ENCODE measurements around the gene FUS.
"Not testable (repeated sequence)": the region's sequence is repeated elsewhere in the genome, so short reads cannot be mapped to it uniquely, and the experiment has no call there.

Gene FUS

DNA sequence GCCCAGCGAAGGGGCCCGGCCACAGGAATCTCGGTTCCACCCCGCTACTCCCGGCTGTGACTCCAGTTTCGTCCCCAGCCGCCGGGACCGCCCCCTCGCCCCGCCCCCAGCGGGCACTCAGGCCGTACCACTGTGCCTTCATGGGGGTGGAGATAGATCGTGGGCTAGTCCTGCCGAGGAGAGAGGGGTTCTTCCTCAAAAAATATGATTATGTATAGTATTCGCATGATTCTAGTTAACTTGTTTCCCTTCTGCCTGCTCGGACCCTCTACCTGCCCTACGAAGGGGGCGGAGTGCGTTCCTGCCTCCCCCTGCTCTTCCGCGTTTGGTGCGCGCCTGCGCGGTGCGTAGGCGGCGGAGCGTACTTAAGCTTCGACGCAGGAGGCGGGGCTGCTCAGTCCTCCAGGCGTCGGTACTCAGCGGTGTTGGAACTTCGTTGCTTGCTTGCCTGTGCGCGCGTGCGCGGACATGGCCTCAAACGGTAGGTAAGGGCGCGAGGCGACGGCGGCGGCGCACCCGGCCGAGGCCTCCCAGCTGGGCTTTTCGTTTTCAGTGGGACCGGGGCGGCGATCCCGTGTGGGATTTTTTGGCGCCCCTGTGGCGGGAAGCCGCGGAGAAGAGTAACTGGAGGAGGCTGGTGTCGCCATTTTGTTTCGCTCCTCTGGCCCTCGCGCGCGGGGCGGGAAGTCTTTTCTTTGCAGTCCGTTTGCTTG, at the start of gene FUS:
Gene FUS, plus strand, starts transcription at position 393 of the 713 bp plus-strand sequence. Its CDS starts 76 bp downstream, at position 469.
- DNase-seq (ENCODE audit: low read depth in 2 of 2), result peak; percentile 87 to 91

- no peak for DNase-seq (ENCODE audit: low read depth in 2 of 2)
These were observed 49.5 kb upstream of the FUS start for GRCh38 chr16:31130336-31130891.

- DNase-seq (ENCODE audit: low read depth in 2 of 2), result no peak
These were observed 49.0 kb upstream of the FUS start for GRCh38 chr16:31130899-31131298.

GRCh38 chr16:31131416-31131815, 48.5 kb upstream of the FUS start:
- DNase-seq (ENCODE audit: low read depth in 2 of 2), result no peak

DNA sequence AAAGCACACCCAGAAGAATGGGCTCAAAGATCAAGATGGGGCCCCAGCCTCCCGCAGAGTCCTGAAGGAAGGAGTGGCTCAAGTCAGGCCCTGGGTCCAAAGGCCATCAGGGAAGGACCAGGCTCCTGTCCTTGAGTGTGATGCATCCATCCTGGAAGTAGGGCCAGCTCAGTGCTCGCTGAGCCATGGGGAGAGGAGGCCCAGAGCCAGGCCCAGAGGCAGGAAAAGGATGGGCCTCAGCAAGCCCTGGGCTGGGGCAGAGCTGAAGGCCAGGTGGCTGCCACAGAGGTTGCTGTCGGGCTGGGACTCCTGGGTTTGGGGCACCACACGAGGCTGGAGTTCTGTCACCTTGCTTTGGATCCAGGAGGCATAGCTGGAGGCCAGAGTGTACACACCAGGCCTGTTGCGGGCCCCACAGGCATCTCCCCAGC, 48.1 kb upstream of the FUS start:
- DNase-seq (ENCODE audit: low read depth in 2 of 2), result no peak

GRCh38 chr16:31132303-31132979, 47.5 kb upstream of the FUS start:
- no peak for DNase-seq (ENCODE audit: low read depth in 2 of 2)

DNA sequence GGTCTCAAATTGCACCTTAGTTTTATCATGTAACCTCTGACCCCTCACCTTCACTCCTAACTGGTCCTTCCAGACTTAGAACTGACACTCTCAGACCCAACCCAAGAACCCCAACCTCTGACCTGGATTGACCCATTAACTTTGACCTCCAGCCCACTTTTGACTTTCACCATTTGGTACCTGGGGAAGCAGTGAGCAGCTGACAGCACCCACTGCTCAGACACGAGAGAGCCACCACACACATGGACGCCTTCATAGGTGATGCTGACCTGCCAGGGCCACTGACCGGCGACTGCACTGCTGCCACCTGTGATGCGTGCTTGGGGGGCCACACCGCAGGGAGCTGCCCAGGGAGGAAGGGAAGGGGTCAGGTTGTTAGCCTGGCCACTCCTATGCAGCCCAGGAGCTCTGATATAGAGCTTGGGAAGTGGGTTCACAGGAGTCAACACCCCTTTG, 46.9 kb upstream of the FUS start:
- no peak for DNase-seq (ENCODE audit: low read depth in 2 of 2)

- no peak for DNase-seq (ENCODE audit: low read depth in 2 of 2)
These were observed 45.8 kb upstream of the FUS start for GRCh38 chr16:31134091-31134571.

DNA sequence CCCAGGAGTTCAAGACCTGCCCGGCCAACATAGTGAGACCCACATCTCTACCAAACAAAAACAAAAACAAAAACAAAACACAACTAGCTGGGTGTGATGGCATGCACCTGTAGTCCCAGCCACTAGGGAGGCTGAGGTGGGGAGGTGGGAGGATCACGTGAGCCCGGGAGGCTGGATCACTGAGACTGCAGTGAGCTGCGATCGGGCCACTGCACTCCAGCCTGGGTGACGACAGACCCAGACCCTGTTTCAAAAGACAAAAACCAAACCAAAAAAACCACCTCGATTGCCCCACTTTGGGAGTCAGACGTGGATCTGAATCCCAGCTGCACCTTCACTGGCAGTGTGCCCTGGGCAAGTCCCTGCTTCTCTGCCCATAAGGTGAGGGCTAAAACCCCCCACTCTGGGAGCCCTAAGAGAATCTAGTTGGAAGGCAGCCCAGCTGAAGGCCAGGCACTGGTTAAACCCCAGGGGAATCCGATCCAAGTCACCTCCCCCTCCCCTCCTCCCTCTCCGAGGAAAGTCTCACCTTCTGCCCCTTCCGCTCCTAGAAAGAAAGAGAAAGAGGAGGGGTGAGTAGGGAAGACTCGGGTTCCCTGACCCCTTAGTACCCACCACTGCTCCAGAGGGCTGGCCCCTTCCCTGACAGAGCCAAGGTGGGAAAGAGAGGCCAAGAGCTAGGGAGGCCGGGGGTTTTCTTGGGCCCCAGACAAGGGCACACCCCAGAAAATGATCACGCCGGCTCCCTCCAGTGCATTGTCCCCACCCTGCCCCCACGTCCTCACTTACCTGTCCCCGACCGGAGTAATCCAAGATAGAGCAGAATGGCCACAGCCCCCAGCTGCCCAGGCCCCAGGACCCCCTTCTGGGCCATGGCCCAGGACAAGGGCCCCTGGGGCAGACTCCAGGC, 45.1 kb upstream of the FUS start:
- DNase-seq (ENCODE audit: low read depth in 2 of 2), result no peak

DNA sequence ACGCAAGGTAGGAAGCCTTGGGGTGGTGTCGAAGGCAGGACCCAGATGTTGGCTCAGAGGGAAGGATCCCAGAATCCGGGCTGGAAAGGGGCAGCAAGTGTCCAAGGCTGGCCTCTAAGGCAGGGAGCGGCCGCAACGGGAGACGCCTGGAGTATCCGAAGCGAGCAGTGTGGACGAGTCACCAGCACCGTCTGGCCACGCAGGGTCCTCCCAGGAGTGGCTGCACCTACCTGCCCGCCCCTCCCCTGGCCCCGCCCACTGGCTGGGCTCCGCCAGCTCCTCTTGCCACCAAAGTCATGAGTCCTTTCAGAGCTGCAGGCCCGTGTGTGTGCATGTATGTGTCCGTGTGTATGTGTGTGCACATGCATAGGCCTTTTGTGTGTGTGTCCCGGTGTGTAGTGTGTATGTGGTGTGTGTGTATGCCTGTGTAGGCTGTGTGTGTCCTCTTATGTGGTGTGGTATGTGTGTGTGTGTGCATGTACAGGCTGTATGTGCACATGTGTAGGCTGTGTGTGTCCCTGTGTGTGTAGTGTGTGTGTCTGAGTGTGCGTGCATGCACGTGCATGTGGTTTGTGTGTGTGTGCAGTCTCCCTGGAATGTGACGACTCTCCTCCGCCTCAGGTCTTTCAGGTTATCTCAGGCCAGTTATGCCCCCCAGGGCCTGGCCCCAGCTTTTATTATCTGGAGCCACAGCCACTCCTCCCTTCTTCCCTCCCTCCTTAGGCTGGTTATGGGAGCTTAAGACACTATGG, 44.2 kb upstream of the FUS start, which contains the start of gene PRSS8:
Gene PRSS8, minus strand, starts transcription at position 193 of the 752 bp plus-strand sequence. CDS start 229 bp downstream, outside the sequence.
- DNase-seq (ENCODE audit: low read depth in 2 of 2), result no peak

GRCh38 chr16:31136287-31136662, 43.7 kb upstream of the FUS start:
- DNase-seq (ENCODE audit: low read depth in 2 of 2), result no peak

GRCh38 chr16:31136822-31137499, 43.0 kb upstream of the FUS start:
- not testable (repeated sequence) for DNase-seq (ENCODE audit: low read depth in 2 of 2)

DNA sequence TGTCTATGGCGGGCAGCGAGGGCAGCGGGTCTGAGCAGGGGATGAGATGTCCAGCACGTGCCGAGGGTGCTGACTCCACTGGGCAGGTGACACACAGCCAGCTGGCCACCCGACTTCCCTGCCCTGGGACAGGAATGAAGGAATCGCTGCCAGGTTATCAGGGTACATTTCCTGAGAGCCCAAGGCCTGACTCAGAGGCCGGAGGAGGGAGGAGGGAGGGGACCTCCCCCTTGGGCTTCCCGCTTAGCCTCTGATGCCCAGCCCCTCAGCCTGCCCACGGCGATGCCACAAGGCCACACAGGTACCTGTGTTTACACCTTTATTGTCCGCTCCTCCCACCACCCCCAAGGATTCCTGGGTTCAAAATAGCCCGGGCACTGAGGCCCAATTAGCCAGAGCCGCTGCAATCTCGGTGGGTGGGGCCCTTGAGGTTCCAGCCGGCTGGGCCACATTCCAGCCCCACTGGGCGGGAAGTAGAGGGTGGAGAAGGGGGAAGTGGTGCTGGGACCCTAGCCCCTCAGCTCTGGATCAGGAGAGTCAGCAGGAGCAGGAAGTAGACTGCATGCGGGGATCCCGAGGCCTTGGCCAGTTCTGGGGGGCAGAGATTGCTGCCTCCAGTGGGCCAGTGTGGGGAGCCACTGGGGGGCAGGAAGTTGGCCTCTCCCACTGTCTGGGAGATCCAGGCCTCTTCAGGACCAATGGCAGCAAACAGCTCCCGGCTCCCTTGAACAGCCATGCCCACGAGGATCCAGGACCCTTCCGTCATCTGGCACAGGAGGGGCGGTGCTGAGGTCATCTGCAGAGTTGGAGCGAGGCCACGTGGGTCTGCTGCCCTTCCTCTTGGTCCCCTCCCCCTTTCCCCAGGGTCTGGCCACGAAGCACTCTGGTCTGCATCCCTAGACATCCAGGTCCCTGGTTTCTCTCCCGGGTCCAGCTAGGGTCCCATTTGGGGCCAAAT, 41.0 kb upstream of the FUS start:
- no peak for DNase-seq (ENCODE audit: low read depth in 2 of 2)

- DNase-seq (ENCODE audit: low read depth in 2 of 2), result not testable (repeated sequence)
These were observed 38.9 kb upstream of the FUS start for GRCh38 chr16:31141071-31141469.

- no peak for DNase-seq (ENCODE audit: low read depth in 2 of 2)
These were observed 38.3 kb upstream of the FUS start for GRCh38 chr16:31141489-31142108.

- DNase-seq (ENCODE audit: low read depth in 2 of 2), result peak; percentile 99
These were observed 37.6 kb upstream of the FUS start for GRCh38 chr16:31142109-31143010.

- no peak for DNase-seq (ENCODE audit: low read depth in 2 of 2)
These were observed 36.8 kb upstream of the FUS start for GRCh38 chr16:31143011-31143693.
